Measurements from ENCODE around the gene COQ4.

Gene COQ4

DNA sequence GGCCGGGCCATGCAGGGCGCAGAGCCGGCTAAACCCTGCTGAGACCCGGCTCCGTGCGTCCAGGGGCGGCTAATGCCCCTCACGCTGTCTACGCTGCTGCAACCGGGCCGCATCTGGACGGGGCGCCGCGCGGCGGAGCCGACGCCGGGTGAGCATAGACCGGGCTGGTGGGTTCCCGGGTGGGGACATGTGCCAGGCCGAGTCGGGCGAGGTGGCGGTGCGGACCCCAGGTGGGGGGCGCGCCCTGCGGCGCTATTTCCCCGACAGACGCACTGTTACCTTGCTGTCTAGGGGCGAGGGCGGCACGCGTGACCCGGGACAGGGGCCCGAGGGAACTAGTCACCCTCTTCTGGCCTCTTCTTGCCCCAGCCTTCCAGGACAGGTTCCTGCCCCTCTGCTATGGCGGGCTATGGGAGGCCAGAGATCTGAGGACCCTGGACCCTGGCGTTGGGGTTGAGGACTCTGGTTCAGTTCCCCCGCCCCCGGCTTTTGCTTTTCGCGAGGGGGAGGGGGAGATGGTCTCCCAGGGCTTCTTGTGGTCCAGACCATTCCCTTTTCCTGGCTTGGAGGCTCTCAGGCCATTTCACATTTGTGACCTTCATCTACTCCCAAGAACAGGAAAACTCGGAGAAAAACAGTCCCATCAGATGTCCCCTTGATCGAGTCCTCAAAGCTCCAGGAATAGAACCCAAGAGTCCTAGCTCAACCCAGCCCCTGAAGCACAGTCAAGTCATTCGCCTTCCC, 18.2 kb downstream of the COQ4 start:
- DNase-seq (ENCODE audit: low read depth) = no peak

DNA sequence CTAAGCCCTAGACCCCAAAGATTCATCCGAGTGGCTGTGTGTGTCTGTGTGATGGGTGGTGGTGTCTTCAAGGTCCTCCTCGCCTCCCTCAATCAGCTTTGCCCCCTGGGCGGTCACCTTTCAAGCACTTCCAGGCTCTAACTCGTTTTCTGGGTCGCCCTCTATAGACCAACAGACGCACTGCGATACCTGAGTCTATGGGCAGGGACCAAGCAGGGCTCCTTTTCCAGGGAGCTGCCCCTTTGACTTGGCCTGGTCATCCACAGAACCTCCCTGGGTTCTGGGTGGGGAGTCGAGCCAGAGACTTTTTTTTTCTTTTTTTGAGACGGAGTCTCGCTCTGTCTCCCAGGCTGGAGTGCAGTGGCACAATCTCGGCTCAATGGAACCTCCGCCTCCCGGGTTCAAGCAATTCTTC, 18.8 kb downstream of the COQ4 start:
- peak; percentile 41 for DNase-seq (ENCODE audit: low read depth)

DNA sequence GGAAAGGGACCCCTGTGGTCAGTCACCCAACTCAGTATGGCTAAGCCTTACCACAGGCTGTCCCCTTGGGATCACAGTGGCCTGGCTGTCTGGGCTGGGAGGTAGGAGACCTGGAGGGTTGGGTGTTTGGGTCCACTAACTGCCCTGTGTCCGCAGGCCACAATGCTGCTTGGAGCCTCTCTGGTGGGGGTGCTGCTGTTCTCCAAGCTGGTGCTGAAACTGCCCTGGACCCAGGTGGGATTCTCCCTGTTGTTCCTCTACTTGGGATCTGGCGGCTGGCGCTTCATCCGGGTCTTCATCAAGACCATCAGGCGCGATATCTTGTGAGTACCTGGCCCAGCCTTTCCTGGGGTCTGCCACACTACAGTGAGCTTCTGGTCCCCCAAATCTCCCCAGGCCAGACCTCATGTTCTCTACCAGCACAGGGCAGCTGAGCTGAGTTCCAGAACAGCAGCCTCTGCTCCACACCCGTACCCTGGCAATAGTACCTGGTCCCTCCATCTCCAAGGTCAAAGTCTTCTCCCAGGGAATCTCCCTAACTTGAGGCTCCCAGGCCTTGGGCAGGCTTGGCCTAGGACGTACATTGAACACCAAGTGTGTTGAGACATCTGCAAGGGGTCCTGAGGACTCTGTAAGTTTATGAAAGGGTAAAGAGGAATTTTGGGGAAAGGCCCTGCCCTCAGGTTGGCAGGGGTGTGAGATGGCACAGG, 20.5 kb downstream of the COQ4 start:
- no peak for DNase-seq (ENCODE audit: low read depth)

DNA sequence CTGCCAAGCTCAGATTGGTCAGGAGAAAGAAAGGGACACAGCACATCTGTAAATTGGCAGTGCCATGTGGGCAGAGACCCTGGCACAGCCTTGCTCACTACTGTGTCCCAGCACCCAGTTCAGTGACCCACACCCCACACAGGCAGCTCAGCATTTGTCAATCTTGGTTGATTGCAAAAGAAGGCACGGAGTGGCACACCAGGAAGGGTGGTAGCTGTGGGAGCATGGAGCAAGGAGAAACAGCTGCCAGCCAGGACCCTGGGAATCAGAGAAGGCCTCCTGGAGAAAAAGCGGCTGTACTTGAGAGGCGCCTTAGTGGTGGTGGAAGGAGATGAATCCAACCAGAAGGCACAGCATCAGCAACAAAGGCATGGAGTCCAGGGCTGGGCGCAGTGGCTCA, 21.2 kb downstream of the COQ4 start:
- no peak for DNase-seq (ENCODE audit: low read depth)

DNA sequence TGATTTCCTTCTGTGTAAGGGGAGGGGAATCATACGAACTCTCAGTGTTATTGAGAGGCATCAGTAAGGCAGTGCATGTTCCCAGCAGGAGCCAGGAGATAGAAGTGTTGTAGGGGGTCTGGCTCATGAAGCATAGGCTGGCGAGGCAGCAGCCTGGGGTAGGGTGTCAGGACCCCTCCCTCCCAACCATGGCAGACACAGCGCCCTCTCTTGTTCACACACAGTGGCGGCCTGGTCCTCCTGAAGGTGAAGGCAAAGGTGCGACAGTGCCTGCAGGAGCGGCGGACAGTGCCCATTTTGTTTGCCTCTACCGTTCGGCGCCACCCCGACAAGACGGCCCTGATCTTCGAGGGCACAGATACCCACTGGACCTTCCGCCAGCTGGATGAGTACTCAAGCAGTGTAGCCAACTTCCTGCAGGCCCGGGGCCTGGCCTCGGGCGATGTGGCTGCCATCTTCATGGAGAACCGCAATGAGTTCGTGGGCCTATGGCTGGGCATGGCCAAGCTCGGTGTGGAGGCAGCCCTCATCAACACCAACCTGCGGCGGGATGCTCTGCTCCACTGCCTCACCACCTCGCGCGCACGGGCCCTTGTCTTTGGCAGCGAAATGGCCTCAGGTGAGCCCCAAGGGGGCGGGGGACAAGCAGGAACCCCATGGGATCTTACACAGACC, 22.4 kb downstream of the COQ4 start:
- no peak for DNase-seq (ENCODE audit: low read depth)

DNA sequence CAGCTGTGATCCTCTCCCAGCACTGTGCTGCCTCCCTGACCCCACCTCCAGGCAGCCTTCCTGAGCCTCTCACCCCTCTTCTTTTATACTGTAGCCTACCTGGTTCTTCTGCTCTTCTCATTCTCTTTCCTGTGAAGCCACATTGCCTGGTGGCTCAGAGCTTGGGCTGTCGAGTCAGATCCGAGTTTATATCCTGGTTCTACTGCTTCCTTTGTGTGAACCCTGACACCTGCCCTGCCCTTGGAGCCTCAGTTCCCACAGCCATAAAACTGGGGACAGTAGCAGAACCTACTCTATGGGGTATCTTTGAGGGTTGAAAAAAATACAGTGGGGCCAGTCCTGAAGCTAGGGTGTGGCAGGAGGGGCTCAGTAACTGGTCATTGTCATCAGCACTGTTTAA, 26.5 kb downstream of the COQ4 start:
- DNase-seq (ENCODE audit: low read depth) = no peak

DNA sequence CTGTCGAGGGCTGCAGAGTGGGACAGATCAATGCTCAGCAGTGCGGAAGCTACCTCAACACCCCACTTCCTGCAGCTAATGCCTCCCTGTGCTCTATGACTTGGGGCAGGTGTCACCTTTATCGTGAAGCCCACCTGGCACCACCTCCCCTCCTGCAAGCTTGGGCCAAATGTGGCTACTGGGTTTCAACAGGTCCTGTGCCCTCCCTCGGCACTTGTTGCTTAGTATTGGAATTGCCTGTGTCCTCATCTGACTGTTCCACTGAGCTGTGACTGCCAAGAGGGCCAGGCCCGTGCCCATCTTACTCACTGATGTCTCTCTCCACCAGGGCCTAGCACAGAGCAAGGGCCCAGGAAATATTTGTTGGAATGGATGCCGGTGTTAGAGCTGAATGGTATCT, 27.1 kb downstream of the COQ4 start:
- no peak for DNase-seq (ENCODE audit: low read depth)

DNA sequence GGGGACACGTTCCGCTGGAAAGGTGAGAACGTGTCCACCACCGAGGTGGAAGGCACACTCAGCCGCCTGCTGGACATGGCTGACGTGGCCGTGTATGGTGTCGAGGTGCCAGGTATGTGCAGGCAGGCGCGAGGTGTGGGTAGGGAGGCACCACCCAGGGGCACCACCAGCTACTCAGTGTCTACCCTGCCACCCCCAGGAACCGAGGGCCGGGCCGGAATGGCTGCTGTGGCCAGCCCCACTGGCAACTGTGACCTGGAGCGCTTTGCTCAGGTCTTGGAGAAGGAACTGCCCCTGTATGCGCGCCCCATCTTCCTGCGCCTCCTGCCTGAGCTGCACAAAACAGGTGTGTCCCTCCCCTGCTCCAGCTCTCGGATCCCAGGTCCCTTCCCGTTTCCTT, 32.8 kb downstream of the COQ4 start:
- DNase-seq (ENCODE audit: low read depth) = no peak

DNA sequence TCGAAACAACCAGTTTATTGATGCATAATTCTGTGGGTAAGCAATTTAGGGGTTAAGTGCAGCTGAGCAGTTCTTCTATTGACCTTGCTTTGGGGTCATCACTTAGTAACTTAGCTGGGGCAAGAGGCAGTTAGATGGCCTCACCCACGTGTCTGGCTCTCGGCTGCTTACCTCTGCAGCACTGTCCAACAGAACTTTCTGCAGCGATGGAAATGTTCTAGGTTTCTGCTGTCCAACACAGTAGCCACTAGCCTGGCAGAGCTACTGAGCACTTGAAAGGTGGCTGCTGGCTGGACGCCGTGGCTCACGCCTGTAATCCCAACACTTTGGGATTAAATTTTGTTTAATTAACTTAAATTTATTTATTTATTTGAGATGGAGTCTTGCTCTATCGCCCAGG, 35.5 kb downstream of the COQ4 start:
- DNase-seq (ENCODE audit: low read depth) = no peak

DNA sequence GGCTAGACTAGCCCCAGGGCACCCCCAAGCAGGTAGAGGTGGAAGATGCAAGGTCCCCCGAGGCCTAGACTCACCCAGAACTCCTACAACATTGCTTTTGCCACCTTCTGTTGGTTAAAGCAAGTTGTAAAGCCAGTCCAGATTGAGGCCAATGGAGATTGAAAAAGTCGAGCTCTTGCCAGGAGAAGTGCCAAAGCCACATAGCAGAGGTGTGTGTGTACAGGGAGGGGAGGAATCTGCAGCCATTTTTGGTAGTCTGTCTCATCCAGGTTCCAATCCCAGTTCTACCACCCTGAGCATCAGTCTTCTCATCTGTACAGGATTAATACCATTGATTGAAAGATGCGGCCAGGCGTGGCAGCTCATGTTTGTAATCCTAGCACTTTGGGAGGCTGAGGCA, 36.2 kb downstream of the COQ4 start:
- no peak for DNase-seq (ENCODE audit: low read depth)

DNA sequence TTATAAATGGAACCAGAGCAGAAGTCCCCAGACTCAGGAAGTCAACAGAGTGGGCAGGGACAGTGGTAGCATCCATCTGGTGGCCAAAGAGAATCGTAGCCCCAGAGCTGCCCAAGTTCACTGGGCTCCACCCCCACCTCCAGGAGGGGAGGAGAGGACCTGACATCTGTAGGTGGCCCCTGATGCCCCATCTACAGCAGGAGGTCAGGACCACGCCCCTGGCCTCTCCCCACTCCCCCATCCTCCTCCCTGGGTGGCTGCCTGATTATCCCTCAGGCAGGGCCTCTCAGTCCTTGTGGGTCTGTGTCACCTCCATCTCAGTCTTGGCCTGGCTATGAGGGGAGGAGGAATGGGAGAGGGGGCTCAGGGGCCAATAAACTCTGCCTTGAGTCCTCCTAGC, 38.2 kb downstream of the COQ4 start:
- no peak for DNase-seq (ENCODE audit: low read depth)

DNA sequence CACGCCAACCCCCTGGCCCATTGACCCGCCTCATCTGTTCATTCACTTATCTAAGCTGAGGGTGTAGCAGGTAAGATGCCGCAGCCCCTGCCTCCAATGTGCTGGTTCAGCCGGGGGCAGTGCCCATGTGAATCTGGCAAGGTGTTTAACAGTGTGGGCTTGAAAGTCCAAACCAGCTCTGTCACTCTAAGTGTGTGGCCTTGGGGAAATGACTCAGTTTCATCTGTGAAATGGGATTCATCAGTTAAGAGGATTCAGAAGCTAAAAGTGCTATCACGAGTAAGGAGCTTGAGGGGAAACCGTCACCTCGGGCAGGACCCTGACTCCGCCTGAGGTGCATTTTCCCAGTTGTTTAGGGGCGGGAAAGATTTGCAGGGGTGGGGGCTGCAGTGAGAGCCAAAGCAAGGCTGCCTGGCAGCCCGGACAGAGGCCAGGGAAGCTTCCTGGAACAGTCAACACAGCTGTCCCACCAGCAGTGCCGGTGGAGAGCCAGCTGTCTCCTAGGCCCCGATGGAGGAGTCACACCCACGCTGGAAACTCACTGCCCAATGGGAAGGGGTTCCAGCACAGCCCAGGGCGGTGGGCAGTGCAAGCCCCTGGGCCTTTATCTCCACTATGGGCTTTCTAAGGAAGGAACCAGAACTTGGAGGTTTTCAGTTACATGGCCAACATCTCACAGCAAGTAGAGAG, 38.8 kb downstream of the COQ4 start:
- DNase-seq (ENCODE audit: low read depth) = no peak

DNA sequence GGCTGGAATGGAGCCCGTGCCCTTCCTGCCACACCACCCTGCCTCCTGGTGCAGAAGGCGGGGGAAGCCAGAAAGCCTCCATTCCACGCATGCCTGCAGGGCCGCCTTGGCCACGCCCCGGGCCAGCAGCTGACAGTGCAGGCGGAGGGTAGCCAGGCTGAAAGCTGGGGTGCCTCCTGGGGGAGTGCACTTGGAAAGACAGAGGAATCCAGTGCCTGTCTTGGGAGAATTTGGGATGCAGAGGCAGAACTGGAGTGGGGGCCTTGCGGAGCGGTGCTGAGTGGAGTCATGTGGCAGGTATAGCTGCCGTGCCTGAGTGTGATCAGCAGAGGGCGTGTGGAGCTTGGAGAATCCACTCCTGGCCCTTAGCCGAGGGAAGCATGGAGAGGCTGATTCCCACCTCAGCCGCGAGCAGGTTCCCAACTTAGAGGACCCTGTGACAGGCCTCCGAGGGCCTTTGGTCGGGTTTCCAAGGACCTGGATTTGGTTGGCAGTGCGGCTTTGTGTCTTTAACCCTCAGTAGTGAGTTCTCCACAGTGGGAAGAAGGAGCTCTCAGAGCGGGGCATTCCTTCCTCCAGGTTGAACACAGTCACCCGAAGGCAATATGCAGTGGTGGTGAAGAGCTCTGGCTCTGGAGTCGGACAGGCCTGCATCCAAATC, 39.5 kb downstream of the COQ4 start:
- peak; percentile 75 for DNase-seq (ENCODE audit: low read depth)

DNA sequence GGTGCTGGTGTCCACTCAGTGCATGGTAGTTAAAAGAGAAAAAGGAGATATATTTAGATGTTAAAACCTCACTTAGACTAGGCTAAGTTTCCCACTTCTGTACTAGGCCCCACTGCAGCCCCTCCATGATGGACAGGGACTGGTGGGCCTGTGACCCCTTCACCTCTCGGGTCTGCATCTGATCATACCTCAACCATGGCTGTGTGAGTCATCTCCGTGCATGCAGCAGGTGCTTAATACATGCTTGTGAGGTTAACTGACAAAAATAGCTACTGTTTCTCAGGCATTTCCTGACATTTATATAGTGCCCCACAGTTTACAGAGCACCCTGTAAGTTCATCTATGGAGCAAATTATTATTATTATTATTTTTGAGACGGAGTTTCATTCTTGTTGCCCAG, 40.1 kb downstream of the COQ4 start:
- no peak for DNase-seq (ENCODE audit: low read depth)

DNA sequence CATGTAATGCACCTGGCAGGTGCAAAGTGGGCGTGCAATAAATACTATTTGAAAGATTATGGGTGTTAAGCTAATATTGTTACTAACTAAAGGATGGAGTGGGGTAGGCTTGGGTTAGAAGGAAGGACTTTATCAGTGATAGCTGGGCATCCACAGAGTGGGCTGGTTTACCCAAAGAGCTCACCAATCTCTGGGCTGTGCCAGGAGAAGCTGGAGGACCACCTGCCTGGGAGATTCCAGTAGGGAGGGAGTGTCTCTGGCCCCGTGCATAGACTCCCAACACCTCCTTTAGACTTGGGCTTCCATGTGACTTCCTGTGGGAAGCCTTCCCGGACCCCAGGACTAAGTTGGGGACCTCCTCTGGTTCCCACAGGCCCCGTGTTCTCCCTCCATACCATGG, 42.9 kb downstream of the COQ4 start:
- DNase-seq (ENCODE audit: low read depth) = no peak

DNA sequence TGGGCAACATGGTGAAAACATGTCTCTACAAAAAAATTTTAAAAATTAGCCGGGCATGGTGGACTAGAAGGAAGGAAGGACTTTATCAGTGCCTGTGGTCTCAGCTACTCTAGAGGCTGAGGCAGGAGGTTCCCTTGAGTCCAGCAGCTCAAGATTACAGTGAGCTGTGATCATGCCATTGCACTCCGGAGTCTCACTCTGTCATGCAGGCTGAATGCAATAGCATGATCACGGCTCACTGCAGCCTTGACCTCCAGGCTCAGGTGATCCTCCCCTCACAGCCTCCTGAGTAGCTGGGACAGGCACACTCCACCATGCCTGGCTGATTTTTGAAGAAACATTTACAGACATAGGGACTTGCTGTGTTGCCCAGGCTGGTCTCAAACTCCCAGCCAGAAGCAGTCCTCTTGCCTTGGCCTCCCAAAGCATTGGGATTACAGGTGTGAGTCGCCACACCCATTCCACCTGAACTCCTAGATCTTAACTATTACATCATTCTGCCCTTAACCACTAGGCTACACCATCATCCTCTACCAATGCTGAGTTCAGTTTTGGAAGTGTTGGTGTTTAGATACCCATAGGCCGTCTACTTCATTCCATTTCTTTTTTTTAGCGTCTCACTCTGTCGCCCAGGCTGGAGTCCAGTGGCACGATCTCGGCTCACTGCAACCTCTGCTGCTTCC, 46.5 kb downstream of the COQ4 start:
- no peak for DNase-seq (ENCODE audit: low read depth)

DNA sequence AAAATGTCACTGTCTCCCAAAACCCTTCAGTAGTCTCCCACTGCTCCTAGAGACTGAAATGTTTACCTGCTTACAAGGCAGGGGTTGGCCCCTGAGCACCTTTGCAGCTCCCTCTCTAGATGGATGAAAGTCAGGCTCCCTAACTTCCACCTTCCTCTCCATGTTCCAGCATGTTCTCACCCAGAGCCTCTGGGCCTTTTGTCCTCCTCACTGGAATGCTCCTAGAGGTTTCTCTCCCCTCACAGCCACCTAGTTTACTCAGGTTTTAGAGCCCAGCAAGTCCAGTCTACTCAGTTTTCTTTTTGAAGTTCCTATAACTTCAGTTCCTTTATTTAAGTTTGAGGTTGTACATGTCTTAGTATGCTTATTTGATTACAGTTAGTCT, 47.7 kb downstream of the COQ4 start:
- no peak for DNase-seq (ENCODE audit: low read depth)

DNA sequence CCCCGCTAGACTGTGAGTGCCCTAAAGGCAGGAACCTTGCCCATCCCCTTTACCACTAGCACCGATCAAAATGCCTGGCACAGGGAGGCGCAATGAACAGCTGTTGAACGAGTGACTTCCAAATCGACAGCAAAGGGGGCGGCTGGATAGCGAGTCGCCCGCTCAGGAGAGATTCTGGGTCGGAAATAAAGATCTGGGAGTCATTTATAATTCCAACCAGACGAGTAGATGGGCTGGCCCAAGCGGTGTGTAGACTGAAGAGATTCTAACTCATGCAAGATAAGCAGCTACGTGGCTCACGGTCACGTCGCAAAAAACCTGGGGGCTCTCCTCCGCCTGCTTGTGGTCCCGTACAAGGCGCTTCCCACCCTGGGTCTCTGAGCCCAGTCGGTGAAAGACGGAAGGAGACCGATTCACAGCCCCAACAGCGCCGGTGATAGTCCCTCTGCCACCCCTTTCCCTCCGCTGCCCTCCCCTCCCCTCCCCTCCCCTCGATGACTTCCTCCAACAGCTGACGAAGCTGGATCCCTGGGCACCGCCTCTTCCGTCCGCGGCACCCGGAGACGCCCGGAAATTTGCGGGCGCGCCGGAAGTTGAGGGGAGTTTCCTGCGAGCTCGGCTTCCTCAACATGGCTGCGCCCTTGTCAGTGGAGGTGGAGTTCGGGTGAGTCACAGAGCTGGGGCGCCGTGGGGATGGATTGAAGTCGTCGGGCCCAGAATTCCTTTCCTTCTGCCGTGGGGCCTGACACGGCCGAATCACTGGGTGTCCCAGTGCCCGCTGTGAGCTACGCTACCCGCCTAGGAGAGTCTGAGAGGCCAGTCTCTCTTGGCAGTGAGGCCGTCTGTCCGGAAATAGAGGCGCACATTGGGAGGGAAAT, 48.4 kb downstream of the COQ4 start, which contains the start of gene URM1:
Gene URM1 (plus strand): TSS at position 623 of the 878 bp plus-strand sequence. CDS start 7 bp downstream, at position 630.
- peak; percentile 97 for DNase-seq (ENCODE audit: low read depth)

DNA sequence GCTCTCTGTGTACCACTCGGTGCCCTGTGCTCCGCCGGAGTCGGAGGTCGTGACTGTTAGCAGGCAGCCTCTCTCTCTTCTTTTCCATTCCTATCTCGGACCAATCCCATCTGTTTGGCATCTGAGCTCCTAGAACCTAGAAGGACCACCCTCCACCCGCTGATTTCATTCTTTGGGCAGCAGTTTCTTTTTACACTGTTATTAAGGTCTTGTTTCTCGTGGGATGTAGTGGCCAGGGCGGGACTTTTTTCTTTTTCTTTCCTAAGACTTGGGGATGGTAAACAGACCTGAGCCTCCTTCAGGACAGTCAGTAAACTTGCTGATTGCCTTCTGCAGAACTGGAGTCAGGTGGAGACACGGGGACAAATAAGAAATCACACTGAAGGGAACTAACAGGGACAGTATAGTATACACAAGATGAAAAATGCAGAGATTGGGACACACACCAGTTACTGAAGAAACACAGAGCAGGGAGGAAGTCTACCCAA, 49.0 kb downstream of the COQ4 start:
- DNase-seq (ENCODE audit: low read depth) = no peak

DNA sequence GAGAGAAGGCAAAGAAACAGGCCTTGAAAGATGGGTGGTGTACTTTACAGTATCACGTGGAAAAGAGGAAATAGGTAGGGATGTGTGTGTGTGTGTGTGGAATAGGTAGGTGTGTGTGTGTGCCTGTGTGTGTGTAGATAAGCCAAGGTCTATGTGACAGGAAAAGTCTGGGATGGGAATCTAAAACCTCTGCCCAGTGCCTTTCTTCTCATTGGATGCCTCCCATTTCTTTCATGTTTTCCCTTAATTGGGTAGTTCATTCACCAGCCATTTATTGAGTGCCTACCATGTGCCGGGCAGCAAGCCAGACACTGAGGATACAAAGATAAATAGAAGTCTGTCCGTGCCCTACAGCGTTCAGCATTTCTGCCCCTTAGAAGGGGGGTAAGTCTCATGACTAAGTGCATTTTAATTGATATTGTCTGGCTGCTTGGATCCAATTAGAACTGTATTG, 49.6 kb downstream of the COQ4 start:
- no peak for DNase-seq (ENCODE audit: low read depth)
